GM12878 (cell line): ENCODE results near the gene SLC29A1. TPM values are rescaled to one million over a fixed set of nuclear protein-coding genes. Genes with fewer than 3 reads are reported as not detected.

ENCODE experiments used
- BCL11A ChIP-seq: IDR thresholded peaks from 2 replicates; pipeline ENCODE4 v1.6.1; 2011; ENCODE audit warnings: low read depth, low read length
- BMI1 ChIP-seq: fragments of 450-650 bp; IDR thresholded peaks from 2 replicates; pipeline ENCODE4 v1.6.1; 2016; ENCODE audit warnings: mild to moderate bottlenecking, moderate library complexity, borderline replicate concordance
- CEBPB ChIP-seq, 2 experiments: fragments of 150-350 bp in 1 of 2; IDR thresholded peaks; 2 replicates each; pipeline ENCODE4 v1.6.1; 2012 to 2014; ENCODE audit warnings: low read depth in 2 of 2, low read length in 2 of 2, borderline replicate concordance in 1 of 2, inconsistent platforms in 1 of 2
- CHD4 ChIP-seq: fragments of 200-600 bp; sonication (generic); IDR thresholded peaks from 2 replicates; pipeline ENCODE4 v1.6.1; 2016; ENCODE audit warnings: mild to moderate bottlenecking
- CUX1 ChIP-seq: IDR thresholded peaks from 2 replicates; pipeline ENCODE4 v1.6.1; 2012; ENCODE audit warnings: improper control_type of control experiment, low read depth, low read length; ENCODE audit not compliant: insufficient replicate concordance
- EP300 ChIP-seq, 2 experiments: fragments of 150-350 bp in 1 of 2; IDR thresholded peaks; 2 replicates each; pipeline ENCODE4 v1.6.1; 2011 to 2012; ENCODE audit warnings: low read depth in 2 of 2, low read length in 2 of 2, borderline replicate concordance in 1 of 2, improper control_type of control experiment in 1 of 2, inconsistent platforms in 1 of 2; ENCODE audit not compliant: control insufficient read depth in 1 of 2
- GATAD2B ChIP-seq: fragments of 450-650 bp; conservative IDR thresholded peaks from 2 replicates; pipeline ENCODE4 v1.6.1; 2017; ENCODE audit warnings: low read depth, mild to moderate bottlenecking, moderate library complexity
- KDM1A ChIP-seq: fragments of 200-600 bp; sonication (generic); IDR thresholded peaks from 2 replicates; pipeline ENCODE4 v1.6.1; 2016; ENCODE audit warnings: borderline replicate concordance
- NBN ChIP-seq: fragments of 450-650 bp; IDR thresholded peaks from 2 replicates; pipeline ENCODE4 v1.6.1; 2016
- NFXL1 ChIP-seq: fragments of 450-650 bp; IDR thresholded peaks from 2 replicates; pipeline ENCODE4 v1.6.1; 2017; ENCODE audit warnings: antibody characterized with exemption, mild to moderate bottlenecking, borderline replicate concordance
- NFYB ChIP-seq: IDR thresholded peaks from 2 replicates; pipeline ENCODE4 v1.6.1; 2011; ENCODE audit warnings: low read depth, mild to moderate bottlenecking, low read length, improper control_type of control experiment, moderate library complexity; ENCODE audit not compliant: insufficient read depth
- POLR2AphosphoS5 ChIP-seq: IDR thresholded peaks from 2 replicates; pipeline ENCODE4 v1.6.1; 2011; ENCODE audit warnings: mild to moderate bottlenecking, low read length, inconsistent platforms
- RAD51 ChIP-seq: fragments of 450-650 bp; IDR thresholded peaks from 2 replicates; pipeline ENCODE4 v1.6.1; 2016; ENCODE audit warnings: moderate library complexity, mild to moderate bottlenecking, inconsistent platforms
- RB1 ChIP-seq: fragments of 450-650 bp; formaldehyde crosslinking; IDR thresholded peaks from 2 replicates; pipeline ENCODE4 v1.6.1; 2017; ENCODE audit warnings: mild to moderate bottlenecking, borderline replicate concordance
- RBBP5 ChIP-seq: fragments of 200-600 bp; sonication (generic); conservative IDR thresholded peaks from 2 replicates; pipeline ENCODE4 v1.6.1; 2016
- SPI1 ChIP-seq: IDR thresholded peaks from 2 replicates; pipeline ENCODE4 v1.6.1; 2011; ENCODE audit warnings: low read depth, mild to moderate bottlenecking, low read length, moderate library complexity, borderline replicate concordance; ENCODE audit not compliant: insufficient read depth
- SREBF1 ChIP-seq: IDR thresholded peaks from 2 replicates; pipeline ENCODE4 v1.6.1; 2012; ENCODE audit warnings: mild to moderate bottlenecking, low read length
- STAT1 ChIP-seq: fragments of 450-650 bp; conservative IDR thresholded peaks from 2 replicates; pipeline ENCODE4 v1.6.1; 2014; ENCODE audit warnings: antibody characterized with exemption, mild to moderate bottlenecking
- STAT3 ChIP-seq: IDR thresholded peaks from 2 replicates; pipeline ENCODE4 v1.6.1; 2011; ENCODE audit warnings: low read depth, low read length, improper control_type of control experiment
- ZBED1 ChIP-seq: IDR thresholded peaks from 2 replicates; pipeline ENCODE4 v1.6.1; 2016; ENCODE audit warnings: borderline replicate concordance
- ZNF24 ChIP-seq: fragments of 450-650 bp; IDR thresholded peaks from 2 replicates; pipeline ENCODE4 v1.6.1; 2017; ENCODE audit warnings: antibody characterized with exemption, mild to moderate bottlenecking
- polyA plus RNA-seq, 11 experiments: library from polyadenylated mRNA; depleted of rRNA in 4 of 11; unstranded in 6 of 11; stranded (reverse) in 5 of 11; fragments of >200 nt; fragmentation: Nextera tagmentation in 4 of 11; fragmentation: Illumina TruSeq in 1 of 11; extraction: Ambion mirVana in 4 of 11; extraction: Trizol in 1 of 11; gene quantifications; 1 replicate in 1 of 11; 2 replicates in 10 of 11; pipeline versions ENCODE4 v1.2.1 to v1.2.3, GENCODE V29; 2011 to 2016; ENCODE audit warnings: inconsistent platforms in 2 of 11, missing spikeins in 2 of 11, low read depth in 1 of 11
- total RNA-seq, 4 experiments: library from RNA; depleted of rRNA in 3 of 4; stranded (reverse); fragments of >200 nt in 3 of 4; fragmentation: Illumina TruSeq in 1 of 4; extraction: Trizol in 1 of 4; gene quantifications; 2 replicates each; pipeline versions ENCODE4 v1.2.1 to v1.2.3, GENCODE V29; 2013 to 2021
- TF ChIP-seq, protein P1 (sequence below): IDR thresholded peaks from 2 replicates; pipeline ENCODE4 v1.6.1; 2012; ENCODE audit warnings: low read depth, low read length, improper control_type of control experiment
- TF ChIP-seq, protein P2 (sequence below): fragments of 150-350 bp; IDR thresholded peaks from 2 replicates; pipeline ENCODE4 v1.6.1; 2014; ENCODE audit warnings: mild to moderate bottlenecking, low read depth, low read length

Gene SLC29A1
- total and polyA plus RNA-seq, 10 of the 15 experiments (the other 5 are each of a cell fraction or from before 2014, with no cell fraction given): 10.0 to 132 (median 93.4) TPM

DNA sequence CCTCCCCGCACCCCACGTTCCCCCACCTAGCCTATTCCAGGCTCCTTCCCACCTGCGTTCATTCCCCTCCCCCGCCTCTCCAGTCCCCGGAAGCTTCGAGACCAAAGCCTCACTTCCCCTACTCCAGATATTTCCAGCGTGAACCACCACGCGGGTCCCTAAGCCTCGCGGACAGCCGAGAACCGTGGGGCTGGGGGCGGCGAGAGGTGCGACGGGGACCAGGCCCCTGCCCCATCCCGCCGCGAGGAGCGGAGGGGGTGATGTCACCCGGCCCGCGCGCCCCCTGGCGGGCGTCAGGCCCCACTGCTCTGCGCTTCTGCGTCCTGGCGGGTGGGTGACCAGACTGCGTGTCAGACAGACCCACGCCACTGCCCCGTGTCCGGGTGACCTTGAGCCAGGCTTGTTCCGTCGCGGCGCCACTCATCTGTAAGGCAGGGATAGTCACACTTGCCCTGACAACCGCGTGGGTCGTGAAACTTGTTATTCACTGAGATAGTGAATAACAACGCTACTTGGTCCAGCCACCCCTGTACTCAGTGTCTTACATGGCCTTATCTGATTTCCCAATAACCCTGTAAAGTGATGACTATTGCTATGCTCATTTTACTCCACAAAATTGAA lies 14.5 kb downstream of the SLC29A1 start (continued):
- TF ChIP-seq, protein P1, sequence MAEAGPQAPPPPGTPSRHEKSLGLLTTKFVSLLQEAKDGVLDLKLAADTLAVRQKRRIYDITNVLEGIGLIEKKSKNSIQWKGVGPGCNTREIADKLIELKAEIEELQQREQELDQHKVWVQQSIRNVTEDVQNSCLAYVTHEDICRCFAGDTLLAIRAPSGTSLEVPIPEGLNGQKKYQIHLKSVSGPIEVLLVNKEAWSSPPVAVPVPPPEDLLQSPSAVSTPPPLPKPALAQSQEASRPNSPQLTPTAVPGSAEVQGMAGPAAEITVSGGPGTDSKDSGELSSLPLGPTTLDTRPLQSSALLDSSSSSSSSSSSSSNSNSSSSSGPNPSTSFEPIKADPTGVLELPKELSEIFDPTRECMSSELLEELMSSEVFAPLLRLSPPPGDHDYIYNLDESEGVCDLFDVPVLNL: no peak
- TF ChIP-seq STAT1 (no peak), CHD4 (no peak), RB1 (peak; percentile 92; the same call in 1 of the 2 replicates), RBBP5 (no peak), NFYB (no peak), NFXL1 (no peak), EP300 (IDR thresholded peaks at IDR 0.05; ENCODE audit: borderline replicate concordance in 1 of 2, control insufficient read depth in 1 of 2, low read depth in 2 of 2, low read length in 2 of 2) (no peak), RAD51 (no peak), ZBED1 (no peak), KDM1A (no peak), GATAD2B (peak; percentile 81), SREBF1 (no peak), NBN (0 out of 2 replicates have a peak, but pooled peaks have one; percentile 53), CEBPB (IDR thresholded peaks at IDR 0.05; ENCODE audit: borderline replicate concordance in 1 of 2, low read depth in 2 of 2, low read length in 2 of 2) (peak in 1 of 2 experiments; percentile 2; a peak in 1 of 4 replicates), STAT3 (no peak), CUX1 (no peak), SPI1 (no peak), ZNF24 (no peak), BMI1 (no peak), BCL11A (no peak; the same call in 1 of the 2 replicates), POLR2AphosphoS5 (no peak)
- TF ChIP-seq, protein P2, sequence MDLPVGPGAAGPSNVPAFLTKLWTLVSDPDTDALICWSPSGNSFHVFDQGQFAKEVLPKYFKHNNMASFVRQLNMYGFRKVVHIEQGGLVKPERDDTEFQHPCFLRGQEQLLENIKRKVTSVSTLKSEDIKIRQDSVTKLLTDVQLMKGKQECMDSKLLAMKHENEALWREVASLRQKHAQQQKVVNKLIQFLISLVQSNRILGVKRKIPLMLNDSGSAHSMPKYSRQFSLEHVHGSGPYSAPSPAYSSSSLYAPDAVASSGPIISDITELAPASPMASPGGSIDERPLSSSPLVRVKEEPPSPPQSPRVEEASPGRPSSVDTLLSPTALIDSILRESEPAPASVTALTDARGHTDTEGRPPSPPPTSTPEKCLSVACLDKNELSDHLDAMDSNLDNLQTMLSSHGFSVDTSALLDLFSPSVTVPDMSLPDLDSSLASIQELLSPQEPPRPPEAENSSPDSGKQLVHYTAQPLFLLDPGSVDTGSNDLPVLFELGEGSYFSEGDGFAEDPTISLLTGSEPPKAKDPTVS: 0 out of 2 replicates have a peak, but pooled peaks have one; percentile 32
